ENCODE results near the gene RPTOR. TPM values are rescaled to one million over a fixed set of nuclear protein-coding genes. Genes with fewer than 3 reads are reported as not detected.
"Not testable (repeated sequence)": the region's sequence is repeated elsewhere in the genome, so short reads cannot be mapped to it uniquely, and the experiment has no call there.

RPTOR gene
- total RNA-seq, 4 donors from 2014 or later: 34.1 to 65.8 (median 43.6) TPM

DNA sequence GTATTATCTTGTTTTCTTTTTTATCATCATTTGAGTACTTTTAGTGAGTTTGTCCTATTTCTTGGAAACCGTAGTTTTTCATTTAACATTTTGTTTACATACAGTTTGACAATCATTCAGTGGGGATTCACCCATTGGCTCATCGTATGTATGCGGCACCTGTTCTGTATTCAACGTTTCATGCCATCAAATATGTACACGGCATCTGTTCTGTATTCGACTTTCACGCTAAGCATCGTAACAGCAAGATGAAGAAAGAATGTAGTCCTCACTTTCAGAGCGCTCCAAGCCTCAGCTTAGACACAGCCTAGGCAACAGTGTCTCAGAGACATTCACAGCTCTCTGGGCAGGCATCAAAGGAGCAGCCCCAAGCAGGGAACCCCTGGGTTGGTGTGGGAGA, 269.9 kb downstream of the RPTOR start:
- no peak for DNase-seq (ENCODE audit: extremely low spot score)
- intact Hi-C loops (cut with DNase I): no loop called here
- H3K27me3 ChIP-seq: no peaks in the 10 kb centered on the region
- H3K9me3 ChIP-seq: no peaks in the 10 kb centered on the region
- H3K27ac ChIP-seq (replicated peaks in 1 of 4): no peak overlapping the region
- TF ChIP-seq POLR2AphosphoS5 (IDR thresholded peaks at IDR 0.05) (no peak), POLR2A (IDR thresholded peaks at IDR 0.05; ENCODE audit: low read depth) (no peak), EP300 (IDR thresholded peaks at IDR 0.05) (no peak), CTCF (IDR thresholded peaks at IDR 0.05) (no peak)
- no peak overlapping the region for H3K4me3 ChIP-seq
- H3K36me3 ChIP-seq: peaks cover 0 to 13% (median 0%) of the 10 kb centered on the region in 4 donors
- 91% methylated on average over 9 of the region's 9 CpGs for WGBS
- H3K4me1 ChIP-seq: no peaks in the 10 kb centered on the region

GRCh38 chr17:80815151-80815681, 270.6 kb downstream of the RPTOR start:
- no peaks in the 10 kb centered on the region for H3K9me3 ChIP-seq
- intact Hi-C loops (cut with DNase I): no loop called here
- TF ChIP-seq CTCF (IDR thresholded peaks at IDR 0.05) (no peak), POLR2A (IDR thresholded peaks at IDR 0.05; ENCODE audit: low read depth) (no peak), EP300 (IDR thresholded peaks at IDR 0.05) (no peak), POLR2AphosphoS5 (IDR thresholded peaks at IDR 0.05) (no peak)
- WGBS: 83% methylated on average over 9 of the region's 10 CpGs
- DNase-seq (ENCODE audit: extremely low spot score): no peak
- no peak overlapping the region for H3K27ac ChIP-seq (replicated peaks in 1 of 4)
- H3K36me3 ChIP-seq: peaks cover 0 to 13% (median 0%) of the 10 kb centered on the region in 4 donors
- H3K4me1 ChIP-seq: no peaks in the 10 kb centered on the region
- H3K4me3 ChIP-seq: no peak overlapping the region
- H3K27me3 ChIP-seq: no peaks in the 10 kb centered on the region

GRCh38 chr17:80815718-80816117, 271.1 kb downstream of the RPTOR start:
- peaks cover 0 to 13% (median 0%) of the 10 kb centered on the region in 4 donors for H3K36me3 ChIP-seq
- intact Hi-C loops (cut with DNase I); H3K27me3 ChIP-seq; H3K27ac ChIP-seq (replicated peaks in 1 of 4); DNase-seq (ENCODE audit: extremely low spot score); H3K4me3 ChIP-seq; H3K4me1 ChIP-seq; H3K9me3 ChIP-seq: not testable (repeated sequence)
- 95% methylated on average over 19 of the region's 23 CpGs for WGBS

- 93% methylated on average over 24 of the region's 24 CpGs for WGBS
- Histone ChIP-seq H3K9me3 (no peaks in the 10 kb centered on the region), H3K4me1 (no peaks in the 10 kb centered on the region), H3K27ac (replicated peaks in 1 of 4) (no peak overlapping the region), H3K36me3 (peaks cover 0 to 18% (median under 1%) of the 10 kb centered on the region in 4 donors), H3K27me3 (no peaks in the 10 kb centered on the region), H3K4me3 (no peak overlapping the region)
- no peak for TF ChIP-seq EP300 (IDR thresholded peaks at IDR 0.05)
- TF ChIP-seq POLR2A (IDR thresholded peaks at IDR 0.05; ENCODE audit: low read depth): no peak
- no peak for TF ChIP-seq CTCF (IDR thresholded peaks at IDR 0.05)
- TF ChIP-seq POLR2AphosphoS5 (IDR thresholded peaks at IDR 0.05): no peak
- intact Hi-C loops (cut with DNase I): no loop called here
- no peak for DNase-seq (ENCODE audit: extremely low spot score)
Measured at GRCh38 chr17:80816241-80817103, 271.8 kb downstream of the RPTOR start.

DNA sequence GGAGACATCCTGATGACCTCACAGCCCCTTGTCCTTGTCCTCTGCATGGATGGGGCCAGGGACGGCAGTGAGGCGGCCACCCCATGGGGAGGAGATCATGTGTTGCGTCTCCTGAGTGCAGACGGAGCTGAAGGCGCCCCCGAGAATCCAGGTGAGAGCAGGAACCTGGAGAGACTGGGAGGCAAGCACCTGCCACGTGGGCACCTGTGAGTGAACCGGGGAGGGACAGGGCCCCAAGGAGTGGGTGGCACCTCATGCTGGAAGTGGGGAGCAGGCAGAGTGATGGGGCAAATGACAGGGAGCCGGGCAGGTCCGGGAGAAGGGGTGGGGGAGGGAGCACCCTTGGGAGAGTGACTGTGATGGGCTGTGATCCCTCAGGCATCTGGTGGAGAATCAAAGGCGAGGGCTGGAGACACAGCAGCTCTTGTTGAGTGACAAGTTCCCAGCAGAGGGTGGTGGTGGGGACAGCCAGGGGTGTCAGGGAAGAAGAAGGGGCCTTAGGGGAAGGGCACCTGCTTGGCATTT, 272.7 kb downstream of the RPTOR start:
- H3K4me3 ChIP-seq: no peak overlapping the region

More for the DNA sequence above, 272.7 kb downstream of the RPTOR start:
- H3K27me3 ChIP-seq: no peaks in the 10 kb centered on the region
- no peak for DNase-seq (ENCODE audit: extremely low spot score)
- H3K4me1 ChIP-seq: no peaks in the 10 kb centered on the region
- intact Hi-C loops (cut with DNase I): no loop called here
- no peak for TF ChIP-seq EP300 (IDR thresholded peaks at IDR 0.05)
- TF ChIP-seq POLR2AphosphoS5 (IDR thresholded peaks at IDR 0.05): no peak
- WGBS: 95% methylated on average over 11 of the region's 11 CpGs
- H3K36me3 ChIP-seq: peaks cover 0 to 20% (median 6%) of the 10 kb centered on the region in 4 donors
- no peaks in the 10 kb centered on the region for H3K9me3 ChIP-seq
- H3K27ac ChIP-seq (replicated peaks in 1 of 4): no peak overlapping the region

All from esophagus muscularis mucosa (tissue), 4 donors.